Lower leg skin (tissue), 3 donors: Measurements from ENCODE around the gene NINL.

Source experiments
- POLR2A ChIP-seq, 2 donors: fragments of 450-650 bp; IDR thresholded peaks; one replicate each; pipeline ENCODE4 v1.6.1; 2016 to 2017; ENCODE audit warnings: antibody characterized with exemption in 2 of 2, mild to moderate bottlenecking in 1 of 2, moderate library complexity in 1 of 2
- TF ChIP-seq, protein P1 (sequence below), 3 donors: fragments of 450-650 bp; IDR thresholded peaks; one replicate each; pipeline ENCODE4 v1.5.1; 2016; ENCODE audit warnings: antibody characterized with exemption in 3 of 3, mild to moderate bottlenecking in 3 of 3, moderate library complexity in 2 of 3

DNA sequence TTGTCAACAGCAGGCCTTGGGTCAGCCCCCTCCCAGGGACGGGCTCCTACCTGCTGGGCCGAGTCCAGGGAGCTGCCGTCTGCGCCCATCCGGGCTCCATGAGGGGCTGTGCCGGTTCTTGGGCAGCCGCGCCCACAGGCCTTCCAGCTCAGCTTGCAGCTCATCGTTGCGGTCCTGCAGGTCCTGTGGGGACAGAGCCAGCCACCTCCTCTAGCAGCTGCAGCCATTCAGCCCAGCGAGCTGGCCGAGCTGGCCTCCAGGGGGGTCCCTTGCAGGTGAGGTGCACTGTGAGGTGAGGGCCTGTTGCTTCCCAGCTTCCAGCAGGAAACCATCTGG, 103.4 kb downstream of the NINL start:
- TF ChIP-seq, protein P1, sequence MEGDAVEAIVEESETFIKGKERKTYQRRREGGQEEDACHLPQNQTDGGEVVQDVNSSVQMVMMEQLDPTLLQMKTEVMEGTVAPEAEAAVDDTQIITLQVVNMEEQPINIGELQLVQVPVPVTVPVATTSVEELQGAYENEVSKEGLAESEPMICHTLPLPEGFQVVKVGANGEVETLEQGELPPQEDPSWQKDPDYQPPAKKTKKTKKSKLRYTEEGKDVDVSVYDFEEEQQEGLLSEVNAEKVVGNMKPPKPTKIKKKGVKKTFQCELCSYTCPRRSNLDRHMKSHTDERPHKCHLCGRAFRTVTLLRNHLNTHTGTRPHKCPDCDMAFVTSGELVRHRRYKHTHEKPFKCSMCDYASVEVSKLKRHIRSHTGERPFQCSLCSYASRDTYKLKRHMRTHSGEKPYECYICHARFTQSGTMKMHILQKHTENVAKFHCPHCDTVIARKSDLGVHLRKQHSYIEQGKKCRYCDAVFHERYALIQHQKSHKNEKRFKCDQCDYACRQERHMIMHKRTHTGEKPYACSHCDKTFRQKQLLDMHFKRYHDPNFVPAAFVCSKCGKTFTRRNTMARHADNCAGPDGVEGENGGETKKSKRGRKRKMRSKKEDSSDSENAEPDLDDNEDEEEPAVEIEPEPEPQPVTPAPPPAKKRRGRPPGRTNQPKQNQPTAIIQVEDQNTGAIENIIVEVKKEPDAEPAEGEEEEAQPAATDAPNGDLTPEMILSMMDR (IDR thresholded peaks at IDR 0.05) = no peak
- TF ChIP-seq POLR2A (IDR thresholded peaks at IDR 0.05) = no peak
